NCI-H1092 treated with DMSO at 0.1 percent for 48 hours (cell line): Measurements from ENCODE around the gene MED27.

Experiments used
- DNase-seq: peaks from one replicate; lab custom pipeline; 2025; lab: John Stamatoyannopoulos, UW

MED27 gene

GRCh38 chr9:131997779-131998178, 81.9 kb downstream of the MED27 start:
- no peak for DNase-seq

- DNase-seq = no peak
Observed at GRCh38 chr9:131997076-131997475, 82.6 kb downstream of the MED27 start.

GRCh38 chr9:131995382-131995781, 84.3 kb downstream of the MED27 start:
- no peak for DNase-seq

- no peak for DNase-seq
Observed at GRCh38 chr9:131994364-131995125, 85.1 kb downstream of the MED27 start.

- no peak for DNase-seq
Observed at GRCh38 chr9:131992906-131993657, 86.6 kb downstream of the MED27 start.

GRCh38 chr9:131987232-131987631, 92.4 kb downstream of the MED27 start:
- no peak for DNase-seq

- peak; percentile 65 for DNase-seq
Observed at GRCh38 chr9:131986576-131986975, 93.1 kb downstream of the MED27 start.

GRCh38 chr9:131986089-131986488, 93.6 kb downstream of the MED27 start:
- no peak for DNase-seq

- no peak for DNase-seq
Observed at GRCh38 chr9:131984564-131984963, 95.1 kb downstream of the MED27 start.

GRCh38 chr9:131982671-131983239, 96.9 kb downstream of the MED27 start:
- no peak for DNase-seq

GRCh38 chr9:131982102-131982501, 97.6 kb downstream of the MED27 start:
- no peak for DNase-seq

- no peak for DNase-seq
Observed at GRCh38 chr9:131981116-131981776, 98.4 kb downstream of the MED27 start.

- DNase-seq = no peak
Observed at GRCh38 chr9:131980267-131981016, 99.2 kb downstream of the MED27 start.

GRCh38 chr9:131977109-131977838, 102.4 kb downstream of the MED27 start:
- DNase-seq = no peak

GRCh38 chr9:131976157-131977108, 103.2 kb downstream of the MED27 start:
- DNase-seq = no peak

GRCh38 chr9:131972889-131973288, 106.8 kb downstream of the MED27 start:
- DNase-seq = no peak

GRCh38 chr9:131971482-131972074, 108.1 kb downstream of the MED27 start:
- DNase-seq = no peak

- peak; percentile 46 for DNase-seq
Observed at GRCh38 chr9:131969469-131969989, 110.1 kb downstream of the MED27 start.

GRCh38 chr9:131968632-131969031, 111.0 kb downstream of the MED27 start:
- no peak for DNase-seq
